Neural cell (in vitro differentiated cells): ENCODE results near the gene STKLD1.

Experiments used
- CTCF ChIP-seq: fragments of 450-650 bp; IDR thresholded peaks from 2 replicates; pipeline ENCODE4 v1.5.1; 2014; ENCODE audit warnings: antibody characterized with exemption, mild to moderate bottlenecking, moderate library complexity; ENCODE audit not compliant: poor library complexity, severe bottlenecking
- EP300 ChIP-seq: fragments of 450-650 bp; conservative IDR thresholded peaks from 2 replicates; pipeline ENCODE4 v1.6.1; 2014; ENCODE audit warnings: antibody characterized with exemption, mild to moderate bottlenecking, moderate library complexity; ENCODE audit not compliant: poor library complexity, severe bottlenecking
- EZH2 ChIP-seq: fragments of 200-600, 300-800 bp; shearing (Covaris generic), sonication (generic); IDR thresholded peaks from 2 replicates; pipeline ENCODE4 v1.6.1; 2014; ENCODE audit warnings: antibody characterized with exemption, low read length, borderline replicate concordance, mild to moderate bottlenecking; ENCODE audit not compliant: insufficient read depth, poor library complexity, severe bottlenecking
- MXI1 ChIP-seq: fragments of 450-650 bp; conservative IDR thresholded peaks from 2 replicates; pipeline ENCODE4 v1.6.1; 2014; ENCODE audit warnings: antibody characterized with exemption, mild to moderate bottlenecking; ENCODE audit not compliant: poor library complexity, severe bottlenecking
- POLR2AphosphoS5 ChIP-seq: IDR thresholded peaks from 2 replicates; pipeline ENCODE4 v1.6.1; 2012
- TAF1 ChIP-seq: IDR thresholded peaks from 2 replicates; pipeline ENCODE4 v1.6.1; 2012; ENCODE audit warnings: low read depth
- TF ChIP-seq, protein P1 (sequence below): IDR thresholded peaks from 2 replicates; pipeline ENCODE4 v1.6.1; 2012; ENCODE audit warnings: borderline replicate concordance

DNA sequence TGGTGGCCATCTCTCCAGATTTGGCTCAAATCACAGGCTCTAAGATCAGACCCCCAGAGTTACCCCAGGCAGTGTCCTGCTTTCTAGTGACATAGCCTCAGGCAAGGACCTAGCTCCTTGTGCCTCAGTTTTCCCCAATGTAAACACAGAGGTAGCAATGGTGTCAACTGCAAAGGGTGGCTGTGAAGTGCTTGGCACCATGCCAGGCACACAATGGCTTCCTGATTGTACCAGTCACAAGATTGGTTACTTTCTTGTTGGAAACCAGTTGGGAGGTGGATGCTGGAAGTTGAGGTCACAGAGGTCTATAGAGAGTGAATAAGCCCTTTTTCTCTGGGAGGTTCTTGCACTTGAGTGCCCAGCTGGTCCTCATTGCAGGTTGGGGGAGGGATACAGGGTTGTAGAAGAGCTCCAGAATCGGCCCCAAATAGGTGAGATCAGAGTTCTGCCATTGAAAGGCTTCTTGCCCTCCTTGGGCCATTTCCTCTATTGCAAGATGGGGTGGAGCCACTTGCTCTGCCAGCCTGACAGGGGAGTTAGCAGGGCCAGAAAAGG is 2.3 kb downstream of the STKLD1 start:
- no peak for TF ChIP-seq CTCF
- no peak for TF ChIP-seq EZH2
- no peak for TF ChIP-seq POLR2AphosphoS5
- TF ChIP-seq TAF1 = no peak
- no peak for TF ChIP-seq MXI1
- TF ChIP-seq, protein P1, sequence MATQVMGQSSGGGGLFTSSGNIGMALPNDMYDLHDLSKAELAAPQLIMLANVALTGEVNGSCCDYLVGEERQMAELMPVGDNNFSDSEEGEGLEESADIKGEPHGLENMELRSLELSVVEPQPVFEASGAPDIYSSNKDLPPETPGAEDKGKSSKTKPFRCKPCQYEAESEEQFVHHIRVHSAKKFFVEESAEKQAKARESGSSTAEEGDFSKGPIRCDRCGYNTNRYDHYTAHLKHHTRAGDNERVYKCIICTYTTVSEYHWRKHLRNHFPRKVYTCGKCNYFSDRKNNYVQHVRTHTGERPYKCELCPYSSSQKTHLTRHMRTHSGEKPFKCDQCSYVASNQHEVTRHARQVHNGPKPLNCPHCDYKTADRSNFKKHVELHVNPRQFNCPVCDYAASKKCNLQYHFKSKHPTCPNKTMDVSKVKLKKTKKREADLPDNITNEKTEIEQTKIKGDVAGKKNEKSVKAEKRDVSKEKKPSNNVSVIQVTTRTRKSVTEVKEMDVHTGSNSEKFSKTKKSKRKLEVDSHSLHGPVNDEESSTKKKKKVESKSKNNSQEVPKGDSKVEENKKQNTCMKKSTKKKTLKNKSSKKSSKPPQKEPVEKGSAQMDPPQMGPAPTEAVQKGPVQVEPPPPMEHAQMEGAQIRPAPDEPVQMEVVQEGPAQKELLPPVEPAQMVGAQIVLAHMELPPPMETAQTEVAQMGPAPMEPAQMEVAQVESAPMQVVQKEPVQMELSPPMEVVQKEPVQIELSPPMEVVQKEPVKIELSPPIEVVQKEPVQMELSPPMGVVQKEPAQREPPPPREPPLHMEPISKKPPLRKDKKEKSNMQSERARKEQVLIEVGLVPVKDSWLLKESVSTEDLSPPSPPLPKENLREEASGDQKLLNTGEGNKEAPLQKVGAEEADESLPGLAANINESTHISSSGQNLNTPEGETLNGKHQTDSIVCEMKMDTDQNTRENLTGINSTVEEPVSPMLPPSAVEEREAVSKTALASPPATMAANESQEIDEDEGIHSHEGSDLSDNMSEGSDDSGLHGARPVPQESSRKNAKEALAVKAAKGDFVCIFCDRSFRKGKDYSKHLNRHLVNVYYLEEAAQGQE = no peak
- TF ChIP-seq EP300 = no peak
